HG02571 (cell line): ENCODE data around the gene DYDC2.
"Not testable (repeated sequence)": the region's sequence is repeated elsewhere in the genome, so short reads cannot be mapped to it uniquely, and the experiment has no call there.

Experiments
- ATAC-seq: cut with Tn5 transposase; IDR thresholded peaks from one replicate; pipeline ENCODE4 v1.9.1; 2021; ENCODE audit warnings: mild to moderate bottlenecking, moderate library complexity; ENCODE audit not compliant: unreplicated experiment

DYDC2 gene, protein sequence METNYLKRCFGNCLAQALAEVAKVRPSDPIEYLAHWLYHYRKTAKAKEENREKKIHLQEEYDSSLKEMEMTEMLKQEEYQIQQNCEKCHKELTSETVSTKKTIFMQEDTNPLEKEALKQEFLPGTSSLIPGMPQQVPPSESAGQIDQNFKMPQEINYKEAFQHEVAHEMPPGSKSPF

DNA sequence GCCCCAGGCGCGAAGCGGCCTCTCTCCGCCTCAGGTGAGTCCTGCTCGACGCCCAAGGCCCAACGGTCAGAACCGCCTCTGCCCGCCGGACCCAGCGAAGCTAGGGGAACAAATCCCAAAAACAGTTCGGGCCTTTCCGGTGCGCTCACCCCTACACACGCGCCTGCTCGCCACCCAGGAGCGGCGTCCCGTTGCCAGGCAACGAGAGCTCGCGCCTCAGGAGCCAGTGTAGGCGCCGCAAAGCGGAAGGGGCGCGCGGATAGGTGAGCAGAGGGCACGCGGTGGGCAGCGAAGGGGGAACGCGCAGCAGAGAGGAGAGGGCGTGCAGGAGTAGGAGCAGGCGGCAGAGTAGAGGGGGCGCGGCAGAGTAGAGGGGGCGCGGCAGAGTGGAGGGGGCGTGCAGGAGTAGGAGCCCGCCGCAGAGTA lies at the start of gene DYDC2, which contains the start of gene DYDC1:
Gene DYDC2, plus strand, starts transcription at position 219 of the 426 bp plus-strand sequence. CDS start 5,663 bp downstream, outside the sequence.
Gene DYDC1, minus strand, starts transcription at position 193 of the 426 bp plus-strand sequence. CDS start 4,154 bp downstream, outside the sequence.
- no peak for ATAC-seq

DNA sequence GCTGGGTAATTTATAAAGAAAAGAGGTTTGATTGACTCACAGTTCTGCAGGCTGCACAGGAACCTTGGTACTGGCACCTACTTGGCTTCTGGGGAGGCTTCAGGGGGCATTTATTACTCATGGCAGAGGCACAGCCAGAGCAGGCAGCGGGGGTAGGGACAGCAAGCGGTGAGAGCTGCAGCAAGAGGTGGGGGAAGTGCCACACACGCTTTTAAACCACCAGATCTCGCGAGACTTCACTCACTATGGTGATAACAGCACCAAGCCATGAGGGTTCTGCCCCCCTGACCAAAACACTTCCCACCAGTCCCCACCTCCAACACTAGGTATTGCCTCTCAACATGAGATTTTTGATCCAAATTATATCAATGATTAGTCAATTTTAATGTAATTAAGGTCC lies 43.1 kb upstream of the DYDC2 start:
- ATAC-seq: no peak

- ATAC-seq: no peak
Measured at GRCh38 chr10:80315391-80315790, 41.2 kb upstream of the DYDC2 start.

- ATAC-seq: no peak
Measured at GRCh38 chr10:80318742-80319141, 37.8 kb upstream of the DYDC2 start.

GRCh38 chr10:80319318-80319717 lies 37.3 kb upstream of the DYDC2 start:
- ATAC-seq: no peak

GRCh38 chr10:80319725-80320290 lies 36.8 kb upstream of the DYDC2 start:
- ATAC-seq: no peak

DNA sequence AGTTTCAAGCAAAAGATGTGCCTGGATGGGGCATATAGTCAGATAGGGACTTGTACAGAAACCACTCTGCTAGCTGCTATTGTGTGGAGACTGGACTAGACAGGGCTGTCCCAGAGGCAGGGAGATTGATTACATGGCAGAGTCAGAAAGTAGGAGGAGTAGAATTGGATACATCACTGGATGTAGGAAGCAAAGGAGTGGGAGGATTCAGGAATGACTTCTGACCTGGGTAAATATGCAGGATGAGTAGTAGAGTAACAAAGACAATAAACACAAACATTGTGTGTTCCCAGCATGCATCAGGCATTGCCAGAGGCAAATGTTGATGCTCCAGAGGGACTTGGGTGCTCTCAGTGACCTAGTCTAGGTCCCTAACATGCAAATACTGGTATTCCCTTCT lies 36.2 kb upstream of the DYDC2 start:
- ATAC-seq: no peak

DNA sequence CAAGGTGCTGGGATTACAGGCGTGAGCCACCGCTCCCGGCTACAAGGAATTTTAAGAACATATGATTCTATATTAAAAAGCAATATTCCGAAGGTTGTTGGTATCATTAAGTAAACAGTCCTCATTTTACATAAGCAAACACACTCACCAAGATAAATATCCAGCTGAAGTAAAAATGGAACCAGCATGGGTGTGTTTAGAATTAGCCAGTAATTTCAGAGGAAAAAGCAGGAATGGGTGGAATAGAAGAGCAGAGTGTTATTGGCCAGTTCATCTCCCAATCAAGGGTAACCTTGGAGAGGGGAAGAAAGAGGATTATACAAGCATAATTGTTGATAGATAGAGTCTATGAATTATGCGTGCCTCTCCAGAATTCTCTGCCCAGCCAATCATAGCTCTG lies 35.4 kb upstream of the DYDC2 start:
- ATAC-seq: no peak

DNA sequence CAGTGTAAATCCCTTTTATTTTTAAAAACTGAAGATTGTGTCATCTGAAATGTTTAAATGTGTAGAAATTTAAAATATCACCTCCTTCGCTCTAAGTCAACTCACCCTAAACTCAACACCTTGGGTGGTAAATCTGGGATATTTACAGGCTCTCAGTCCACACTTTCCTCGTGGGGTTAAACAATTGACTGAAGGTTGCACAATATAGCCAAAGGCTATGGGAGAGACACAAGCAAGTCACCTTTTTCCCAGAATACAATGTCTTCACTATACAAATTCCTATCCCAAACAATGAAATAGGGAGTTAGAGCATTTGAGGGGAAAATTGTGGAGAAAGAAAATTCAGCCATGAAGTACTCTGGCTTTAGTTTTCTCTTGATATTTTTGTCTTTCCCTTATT lies 34.4 kb upstream of the DYDC2 start:
- no peak for ATAC-seq

- no peak for ATAC-seq
Measured at GRCh38 chr10:80322711-80323110, 33.9 kb upstream of the DYDC2 start.

GRCh38 chr10:80323311-80323710 lies 33.3 kb upstream of the DYDC2 start:
- ATAC-seq: no peak

GRCh38 chr10:80324086-80324485 lies 32.5 kb upstream of the DYDC2 start:
- no peak for ATAC-seq

GRCh38 chr10:80324891-80325364 lies 31.7 kb upstream of the DYDC2 start:
- ATAC-seq: no peak

DNA sequence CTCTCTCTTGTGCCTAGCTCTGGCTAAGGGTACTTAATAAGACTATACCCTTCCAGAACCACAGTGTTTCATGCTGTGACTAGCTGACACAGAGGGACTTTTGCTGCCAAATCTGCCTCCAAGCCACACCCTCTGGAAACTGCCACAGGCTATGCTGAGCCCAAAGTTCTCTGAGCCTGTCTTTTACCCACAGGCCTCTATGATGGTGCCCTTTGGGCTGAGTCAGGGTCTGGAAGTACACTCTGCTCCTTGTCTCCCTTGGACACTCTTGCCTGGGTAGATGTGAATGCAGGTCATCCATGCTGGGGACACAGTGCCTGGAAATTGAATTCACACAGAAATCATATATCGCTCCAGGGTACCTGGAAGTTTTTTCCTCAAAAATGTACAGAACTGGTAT lies 22.6 kb upstream of the DYDC2 start:
- no peak for ATAC-seq

DNA sequence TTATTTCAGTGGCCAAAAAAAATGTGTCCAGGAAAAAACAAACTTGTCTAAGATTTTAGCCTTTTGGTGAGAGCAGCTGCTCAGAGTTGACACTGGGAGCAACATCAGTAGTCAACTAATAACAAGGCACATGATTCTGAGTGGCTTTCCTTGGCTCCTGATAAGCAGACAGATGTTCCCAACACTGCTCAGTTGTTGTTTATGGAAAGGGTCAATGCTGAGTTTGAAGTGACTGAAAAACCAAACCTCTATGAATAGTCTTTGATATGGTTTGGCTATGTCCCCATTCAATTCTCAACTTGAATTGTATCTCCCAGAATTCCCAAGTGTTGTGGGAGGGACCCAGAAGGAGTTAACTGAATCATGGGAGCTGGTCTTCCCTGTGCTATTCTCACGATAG lies 12.3 kb upstream of the DYDC2 start:
- no peak for ATAC-seq

DNA sequence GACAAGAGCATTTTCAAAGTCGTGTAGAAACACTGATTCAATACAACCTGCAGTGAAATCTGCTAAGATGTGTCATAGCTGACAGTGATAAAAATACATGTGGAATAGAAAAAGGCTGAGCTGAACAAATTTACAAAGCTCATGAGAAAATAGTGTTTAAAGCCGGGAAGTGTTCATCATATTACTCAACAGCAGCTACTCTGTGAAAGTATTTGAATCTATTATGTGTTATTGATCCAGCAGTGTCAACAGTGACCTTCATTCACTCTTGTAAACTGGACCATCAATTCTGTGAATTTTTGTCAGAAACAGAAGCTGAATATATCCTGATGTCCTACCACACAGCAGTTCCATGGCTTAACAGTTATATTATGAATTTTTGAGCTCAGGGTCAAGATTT lies 11.7 kb upstream of the DYDC2 start:
- no peak for ATAC-seq

- ATAC-seq: no peak
Measured at GRCh38 chr10:80350251-80350650, 6.3 kb upstream of the DYDC2 start.

GRCh38 chr10:80351220-80351619 lies 5.4 kb upstream of the DYDC2 start:
- ATAC-seq: no peak

DNA sequence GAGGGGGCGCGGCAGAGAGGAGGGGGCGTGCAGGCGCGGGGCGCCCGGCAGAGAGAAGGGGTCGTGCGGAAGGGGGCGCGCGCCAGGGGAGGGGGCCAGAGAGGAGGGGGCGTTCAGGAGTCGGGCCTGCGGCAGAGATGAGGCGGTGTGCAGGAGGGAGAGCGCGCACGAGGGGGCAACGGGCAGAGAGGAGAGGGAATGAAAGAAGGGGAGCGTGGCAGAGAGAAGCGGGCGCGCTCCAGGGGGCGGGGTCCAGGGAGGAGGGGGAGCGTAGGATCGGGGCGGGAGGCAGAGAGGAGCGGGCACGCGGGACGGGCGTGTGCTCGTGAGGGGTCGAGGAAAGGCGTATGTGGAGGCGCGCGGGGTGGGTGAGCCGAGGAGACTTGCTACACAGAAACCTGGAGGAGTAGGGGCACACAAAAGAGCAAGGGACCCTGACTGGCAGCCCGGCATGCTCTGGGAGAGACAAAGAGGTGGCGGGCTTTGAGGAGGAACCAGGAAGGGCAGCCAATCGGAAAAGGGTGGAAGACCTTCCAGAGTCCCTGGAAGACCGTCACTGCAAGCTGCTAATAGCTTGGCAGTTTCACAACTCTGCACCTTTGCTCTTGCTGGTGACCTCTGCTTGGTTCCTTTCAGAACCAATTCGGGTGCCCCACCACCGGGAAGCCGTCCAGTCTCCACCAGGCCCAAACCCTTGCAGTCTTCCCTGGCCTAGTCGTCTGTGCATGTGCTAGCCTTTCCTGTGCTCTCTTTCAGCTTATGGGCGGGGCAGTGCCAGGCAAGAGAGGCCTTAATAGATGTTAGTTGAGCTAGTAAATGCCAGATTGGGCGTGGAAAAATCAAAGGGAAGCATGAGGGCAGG lies 639 bp downstream of the DYDC2 start:
- no peak for ATAC-seq

GRCh38 chr10:80357851-80358125 lies 1.2 kb downstream of the DYDC2 start:
- ATAC-seq: no peak

DNA sequence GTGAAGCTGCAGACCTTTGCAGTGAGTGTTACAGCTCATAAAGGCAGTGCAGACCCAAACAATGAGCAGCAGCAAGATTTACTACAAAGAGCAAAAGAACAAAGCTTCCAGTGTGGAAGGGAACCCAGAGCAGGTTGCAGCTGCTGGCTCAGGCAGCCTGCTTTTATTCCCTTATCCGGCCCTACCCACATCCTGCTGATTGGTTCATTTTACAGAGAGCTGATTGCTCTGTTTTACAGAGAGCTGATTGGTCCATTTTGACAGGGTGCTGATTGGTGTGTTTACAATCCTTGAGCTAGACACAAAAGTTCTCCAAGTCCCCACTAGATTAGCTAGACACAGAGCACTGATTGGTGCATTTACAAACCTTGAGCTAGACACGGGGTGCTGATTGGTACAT lies 2.3 kb downstream of the DYDC2 start:
- ATAC-seq: not testable (repeated sequence)

GRCh38 chr10:80359644-80360043 lies 3.1 kb downstream of the DYDC2 start:
- ATAC-seq: no peak
